Nephron progenitor cell (in vitro differentiated cells): ENCODE data around the gene TP53AIP1.

Experiments
- DNase-seq: peaks from one replicate; pipeline ENCODE4 v3.0.0; 2021
- H3K27ac Mint-ChIP-seq: 2 replicates; pipeline ENCODE4 v1.8.0; 2021; ENCODE audit warnings: mild to moderate bottlenecking, moderate library complexity, mixed read lengths
- H3K27me3 Mint-ChIP-seq: 2 replicates; pipeline ENCODE4 v1.8.0; 2021; ENCODE audit warnings: mild to moderate bottlenecking, low read depth, mixed read lengths; ENCODE audit not compliant: poor library complexity
- H3K36me3 Mint-ChIP-seq: 2 replicates; pipeline ENCODE4 v1.8.0; 2021; ENCODE audit warnings: low read depth, mixed read lengths
- H3K4me1 Mint-ChIP-seq: 2 replicates; pipeline ENCODE4 v1.8.0; 2021; ENCODE audit warnings: mixed read lengths
- H3K4me3 Mint-ChIP-seq: 2 replicates; pipeline ENCODE4 v1.8.0; 2021; ENCODE audit warnings: mild to moderate bottlenecking, moderate library complexity, mixed read lengths
- H3K9me3 Mint-ChIP-seq: 2 replicates; pipeline ENCODE4 v1.8.0; 2021; ENCODE audit warnings: mild to moderate bottlenecking, moderate library complexity, mixed read lengths
- CTCF ChIP-seq: fragments of 200-600 bp; sonication (generic); IDR thresholded peaks from 2 replicates; pipeline ENCODE4 v1.5.0; 2021; ENCODE audit warnings: antibody characterized with exemption

Gene TP53AIP1

GRCh38 chr11:128917144-128917724 is 25.4 kb downstream of the TP53AIP1 start:
- DNase-seq, result no peak

GRCh38 chr11:128916681-128917080 is 26.0 kb downstream of the TP53AIP1 start:
- Mint-ChIP-seq H3K27ac (no peak overlapping the region), H3K27me3 (peaks cover 16% of the 10 kb centered on the region)

More at GRCh38 chr11:128917144-128917724, 25.4 kb downstream of the TP53AIP1 start:
- peaks cover 4% of the 10 kb centered on the region for H3K9me3 Mint-ChIP-seq
- H3K27me3 Mint-ChIP-seq, result peaks cover 16% of the 10 kb centered on the region
- no peak overlapping the region for H3K4me3 Mint-ChIP-seq
- no peak for TF ChIP-seq CTCF
- H3K27ac Mint-ChIP-seq, result no peak overlapping the region
- H3K36me3 Mint-ChIP-seq, result no peaks in the 10 kb centered on the region
- peaks cover 66% of the 10 kb centered on the region for H3K4me1 Mint-ChIP-seq

GRCh38 chr11:128916037-128916572 is 26.6 kb downstream of the TP53AIP1 start:
- Mint-ChIP-seq H3K27ac (no peak overlapping the region), H3K9me3 (peaks cover 7% of the 10 kb centered on the region), H3K4me3 (no peak overlapping the region), H3K36me3 (no peaks in the 10 kb centered on the region), H3K4me1 (peaks cover 62% of the 10 kb centered on the region), H3K27me3 (peaks cover 16% of the 10 kb centered on the region)
- DNase-seq, result no peak
- no peak for TF ChIP-seq CTCF

More at GRCh38 chr11:128916681-128917080, 26.0 kb downstream of the TP53AIP1 start:
- Mint-ChIP-seq H3K4me3 (no peak overlapping the region), H3K36me3 (no peaks in the 10 kb centered on the region), H3K9me3 (peaks cover 4% of the 10 kb centered on the region), H3K4me1 (peaks cover 66% of the 10 kb centered on the region)
- TF ChIP-seq CTCF, result no peak
- no peak for DNase-seq

- H3K9me3 Mint-ChIP-seq, result peaks cover 7% of the 10 kb centered on the region
- TF ChIP-seq CTCF, result no peak
- H3K4me1 Mint-ChIP-seq, result peaks cover 54% of the 10 kb centered on the region
- H3K36me3 Mint-ChIP-seq, result no peaks in the 10 kb centered on the region
- DNase-seq, result no peak
- peaks cover 21% of the 10 kb centered on the region for H3K27me3 Mint-ChIP-seq
- H3K27ac Mint-ChIP-seq, result peak overlapping the region; percentile 2
- no peak overlapping the region for H3K4me3 Mint-ChIP-seq
Measured at GRCh38 chr11:128915149-128915521, 27.5 kb downstream of the TP53AIP1 start.

GRCh38 chr11:128914216-128915148 is 28.2 kb downstream of the TP53AIP1 start:
- TF ChIP-seq CTCF, result no peak
- Mint-ChIP-seq H3K36me3 (no peaks in the 10 kb centered on the region), H3K27me3 (peaks cover 25% of the 10 kb centered on the region), H3K9me3 (peaks cover 7% of the 10 kb centered on the region), H3K4me1 (peaks cover 49% of the 10 kb centered on the region), H3K4me3 (no peak overlapping the region), H3K27ac (no peak overlapping the region)
- DNase-seq, result no peak
